ENCODE results near the gene PSTPIP1.

PSTPIP1 gene

DNA sequence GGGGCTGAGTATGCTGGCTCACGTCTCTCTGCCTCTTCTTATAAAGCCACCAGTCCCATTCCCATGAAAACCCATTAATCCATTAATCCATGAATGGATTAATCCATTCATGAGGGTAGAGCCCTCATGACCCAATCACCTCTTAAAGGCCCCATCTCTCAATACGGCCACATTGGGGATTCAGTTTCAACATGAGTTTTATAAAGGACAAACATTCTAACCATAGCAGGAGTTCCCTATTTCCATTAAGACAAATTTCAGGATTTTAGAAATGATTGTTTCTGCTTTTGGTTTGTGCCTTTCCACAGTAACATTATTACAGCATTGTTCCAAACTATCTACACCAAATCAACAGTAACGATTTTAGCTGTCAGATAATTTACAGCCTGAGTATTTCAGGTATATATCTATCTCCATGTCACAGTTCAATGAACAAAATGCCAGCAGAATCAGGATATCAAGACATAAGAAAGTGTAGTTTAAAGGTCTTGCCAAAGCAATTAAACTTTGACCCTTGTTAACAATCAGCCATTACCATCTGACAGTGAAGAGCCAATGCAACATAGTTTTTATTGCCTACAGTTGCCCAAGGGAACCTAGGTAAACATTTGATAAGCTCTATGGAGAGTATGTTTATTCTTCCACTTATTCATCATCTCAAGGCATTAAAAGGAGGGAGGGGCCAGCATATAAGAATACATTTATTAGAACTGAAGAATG lies 72.2 kb downstream of the PSTPIP1 start:
- no peaks in the 10 kb centered on the region for H3K9me3 ChIP-seq (ENCODE audit: insufficient read depth, low read length)
- peaks cover 2% of the 10 kb centered on the region for H3K27me3 ChIP-seq (ENCODE audit: insufficient read depth, insufficient read length)
- no peak overlapping the region for H3K4me3 ChIP-seq (ENCODE audit: insufficient read length, low read depth)
- no peak overlapping the region for H3K9ac ChIP-seq (ENCODE audit: insufficient read length, low read depth)
- DNase-seq (ENCODE audit: low read depth, low spot score), result no peak
- H3K36me3 ChIP-seq (ENCODE audit: insufficient read depth, insufficient read length, low read length), result peaks cover 19% of the 10 kb centered on the region
- no peaks in the 10 kb centered on the region for H3K4me1 ChIP-seq (ENCODE audit: insufficient read depth, insufficient read length)
- TF ChIP-seq SUZ12 (IDR thresholded peaks at IDR 0.05; ENCODE audit: extremely low read depth, insufficient read depth, insufficient read length), result no peak
- no peak for TF ChIP-seq YY1 (IDR thresholded peaks at IDR 0.05; ENCODE audit: insufficient read depth, insufficient read length)
- TF ChIP-seq ZNF274 (IDR thresholded peaks at IDR 0.05; ENCODE audit: low read depth, low read length), result no peak

DNA sequence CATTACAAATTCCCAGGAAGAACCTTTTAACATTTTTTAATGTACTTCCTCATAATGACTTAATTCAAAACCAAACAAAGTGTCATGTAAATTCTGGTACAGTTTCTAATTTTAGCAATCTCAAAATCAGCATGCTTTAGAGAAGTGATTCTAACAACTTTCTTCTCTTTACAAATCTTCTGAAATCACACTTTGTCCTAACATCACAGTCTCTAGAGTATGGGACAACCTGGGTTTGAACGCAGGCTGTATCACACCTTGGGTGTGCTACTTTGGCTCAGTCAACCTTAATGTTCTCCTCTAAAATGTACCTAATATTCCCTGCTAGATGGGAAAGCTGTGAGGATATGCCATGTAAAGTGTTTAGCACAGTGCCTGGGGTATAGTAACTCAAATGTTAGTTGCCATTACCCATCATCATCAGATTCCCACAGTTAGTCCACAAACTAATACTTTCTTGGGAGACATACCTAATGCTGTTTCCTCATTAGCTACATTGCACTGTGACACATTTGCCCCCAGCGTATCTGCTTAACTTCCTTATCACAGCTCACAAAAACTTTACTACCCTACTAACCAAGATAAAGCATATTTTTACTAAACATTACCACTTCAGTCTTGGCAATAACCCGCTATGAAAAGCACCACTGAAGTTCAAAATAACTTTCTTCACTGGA lies 72.9 kb downstream of the PSTPIP1 start:
- Histone ChIP-seq H3K4me3 (ENCODE audit: insufficient read length, low read depth) (no peak overlapping the region), H3K4me1 (ENCODE audit: insufficient read depth, insufficient read length) (no peaks in the 10 kb centered on the region), H3K27me3 (ENCODE audit: insufficient read depth, insufficient read length) (peaks cover 2% of the 10 kb centered on the region), H3K9ac (ENCODE audit: insufficient read length, low read depth) (no peak overlapping the region), H3K9me3 (ENCODE audit: insufficient read depth, low read length) (no peaks in the 10 kb centered on the region), H3K36me3 (ENCODE audit: insufficient read depth, insufficient read length, low read length) (peaks cover 19% of the 10 kb centered on the region)
- no peak for DNase-seq (ENCODE audit: low read depth, low spot score)
- no peak for TF ChIP-seq ZNF274 (IDR thresholded peaks at IDR 0.05; ENCODE audit: low read depth, low read length)
- TF ChIP-seq YY1 (IDR thresholded peaks at IDR 0.05; ENCODE audit: insufficient read depth, insufficient read length), result no peak
- TF ChIP-seq SUZ12 (IDR thresholded peaks at IDR 0.05; ENCODE audit: extremely low read depth, insufficient read depth, insufficient read length), result no peak

DNA sequence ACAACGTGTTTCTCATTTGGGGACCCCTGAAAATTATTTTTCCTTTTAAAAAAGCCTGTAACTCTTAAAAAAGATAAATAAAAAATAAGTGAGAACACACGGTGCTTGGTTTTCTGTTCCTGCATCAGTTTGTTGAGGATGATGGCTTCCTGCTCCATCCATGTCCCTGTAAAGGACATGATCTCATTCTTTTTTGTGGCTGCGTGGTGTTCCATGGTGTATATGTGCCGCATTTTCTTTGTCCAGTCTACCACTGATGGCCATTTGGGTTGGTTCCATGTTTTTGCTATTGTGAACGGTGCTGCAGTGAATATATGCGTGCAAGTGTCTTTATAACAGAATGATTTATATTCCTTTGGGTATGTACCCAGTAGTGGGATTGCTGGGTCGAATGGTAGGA lies 73.7 kb downstream of the PSTPIP1 start:
- no peaks in the 10 kb centered on the region for H3K9me3 ChIP-seq (ENCODE audit: insufficient read depth, low read length)
- DNase-seq (ENCODE audit: low read depth, low spot score), result no peak
- no peak for TF ChIP-seq SUZ12 (IDR thresholded peaks at IDR 0.05; ENCODE audit: extremely low read depth, insufficient read depth, insufficient read length)
- no peak for TF ChIP-seq YY1 (IDR thresholded peaks at IDR 0.05; ENCODE audit: insufficient read depth, insufficient read length)
- no peak for TF ChIP-seq ZNF274 (IDR thresholded peaks at IDR 0.05; ENCODE audit: low read depth, low read length)
- H3K4me1 ChIP-seq (ENCODE audit: insufficient read depth, insufficient read length), result no peaks in the 10 kb centered on the region
- peaks cover 19% of the 10 kb centered on the region for H3K36me3 ChIP-seq (ENCODE audit: insufficient read depth, insufficient read length, low read length)
- no peak overlapping the region for H3K9ac ChIP-seq (ENCODE audit: insufficient read length, low read depth)
- H3K27me3 ChIP-seq (ENCODE audit: insufficient read depth, insufficient read length), result peaks cover 2% of the 10 kb centered on the region
- H3K4me3 ChIP-seq (ENCODE audit: insufficient read length, low read depth), result no peak overlapping the region

DNA sequence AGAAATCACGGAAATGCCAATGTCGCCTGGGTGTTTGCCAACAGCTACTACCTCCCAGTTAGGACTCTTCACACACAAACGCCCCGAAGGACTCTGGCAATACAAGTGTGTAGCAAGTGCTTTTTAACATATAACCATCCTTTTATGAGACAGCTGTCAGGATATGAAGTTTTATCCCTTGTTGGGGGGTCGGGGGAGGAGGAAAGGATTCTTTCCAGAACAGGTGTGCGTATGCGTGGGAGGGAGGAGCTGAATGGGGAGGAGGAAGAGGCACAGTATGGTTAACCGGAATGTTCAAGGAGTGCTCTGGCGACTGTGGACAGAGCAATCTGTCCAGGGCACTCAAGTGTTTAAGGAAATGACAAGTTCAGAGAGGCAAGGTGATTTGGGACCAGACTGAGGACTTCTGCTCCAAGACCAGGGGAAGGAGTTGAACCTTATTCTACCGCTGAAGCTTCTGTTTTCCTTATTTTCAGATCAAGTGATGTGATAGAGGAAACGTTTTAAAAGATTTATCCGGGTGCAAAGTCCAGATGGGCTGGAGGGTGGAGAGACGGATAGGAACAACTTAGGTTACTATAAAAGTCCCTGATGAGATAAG lies 74.7 kb downstream of the PSTPIP1 start:
- TF ChIP-seq SUZ12 (IDR thresholded peaks at IDR 0.05; ENCODE audit: extremely low read depth, insufficient read depth, insufficient read length), result no peak
- Histone ChIP-seq H3K27me3 (ENCODE audit: insufficient read depth, insufficient read length) (peaks cover 2% of the 10 kb centered on the region), H3K9ac (ENCODE audit: insufficient read length, low read depth) (peak overlapping the region; percentile 45), H3K4me1 (ENCODE audit: insufficient read depth, insufficient read length) (no peaks in the 10 kb centered on the region), H3K4me3 (ENCODE audit: insufficient read length, low read depth) (peak overlapping the region; percentile 80), H3K9me3 (ENCODE audit: insufficient read depth, low read length) (no peaks in the 10 kb centered on the region), H3K36me3 (ENCODE audit: insufficient read depth, insufficient read length, low read length) (peaks cover 19% of the 10 kb centered on the region)
- DNase-seq (ENCODE audit: low read depth, low spot score), result no peak

DNA sequence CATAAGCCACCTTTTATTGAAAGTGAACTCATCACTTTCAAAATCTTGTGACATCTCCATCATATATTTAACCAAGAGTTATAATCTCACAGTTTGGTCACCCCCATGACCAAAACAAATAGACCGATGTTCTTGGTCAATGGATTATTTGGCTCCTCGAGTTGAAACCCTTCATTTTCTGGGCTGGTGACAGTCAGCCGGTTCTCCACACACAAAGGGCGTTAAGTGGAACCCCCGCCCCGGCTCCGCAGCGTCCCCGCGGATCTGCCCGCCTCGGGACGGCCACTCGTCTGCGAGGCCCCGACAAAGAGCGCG lies 75.2 kb downstream of the PSTPIP1 start:
- Histone ChIP-seq H3K4me3 (ENCODE audit: insufficient read length, low read depth) (peak overlapping the region; percentile 80), H3K27me3 (ENCODE audit: insufficient read depth, insufficient read length) (peaks cover 2% of the 10 kb centered on the region), H3K9me3 (ENCODE audit: insufficient read depth, low read length) (no peaks in the 10 kb centered on the region), H3K4me1 (ENCODE audit: insufficient read depth, insufficient read length) (no peaks in the 10 kb centered on the region), H3K9ac (ENCODE audit: insufficient read length, low read depth) (peak overlapping the region; percentile 94), H3K36me3 (ENCODE audit: insufficient read depth, insufficient read length, low read length) (peaks cover 19% of the 10 kb centered on the region)
- no peak for DNase-seq (ENCODE audit: low read depth, low spot score)
- TF ChIP-seq YY1 (IDR thresholded peaks at IDR 0.05; ENCODE audit: insufficient read depth, insufficient read length), result no peak
- TF ChIP-seq ZNF274 (IDR thresholded peaks at IDR 0.05; ENCODE audit: low read depth, low read length), result no peak
- TF ChIP-seq SUZ12 (IDR thresholded peaks at IDR 0.05; ENCODE audit: extremely low read depth, insufficient read depth, insufficient read length), result no peak

DNA sequence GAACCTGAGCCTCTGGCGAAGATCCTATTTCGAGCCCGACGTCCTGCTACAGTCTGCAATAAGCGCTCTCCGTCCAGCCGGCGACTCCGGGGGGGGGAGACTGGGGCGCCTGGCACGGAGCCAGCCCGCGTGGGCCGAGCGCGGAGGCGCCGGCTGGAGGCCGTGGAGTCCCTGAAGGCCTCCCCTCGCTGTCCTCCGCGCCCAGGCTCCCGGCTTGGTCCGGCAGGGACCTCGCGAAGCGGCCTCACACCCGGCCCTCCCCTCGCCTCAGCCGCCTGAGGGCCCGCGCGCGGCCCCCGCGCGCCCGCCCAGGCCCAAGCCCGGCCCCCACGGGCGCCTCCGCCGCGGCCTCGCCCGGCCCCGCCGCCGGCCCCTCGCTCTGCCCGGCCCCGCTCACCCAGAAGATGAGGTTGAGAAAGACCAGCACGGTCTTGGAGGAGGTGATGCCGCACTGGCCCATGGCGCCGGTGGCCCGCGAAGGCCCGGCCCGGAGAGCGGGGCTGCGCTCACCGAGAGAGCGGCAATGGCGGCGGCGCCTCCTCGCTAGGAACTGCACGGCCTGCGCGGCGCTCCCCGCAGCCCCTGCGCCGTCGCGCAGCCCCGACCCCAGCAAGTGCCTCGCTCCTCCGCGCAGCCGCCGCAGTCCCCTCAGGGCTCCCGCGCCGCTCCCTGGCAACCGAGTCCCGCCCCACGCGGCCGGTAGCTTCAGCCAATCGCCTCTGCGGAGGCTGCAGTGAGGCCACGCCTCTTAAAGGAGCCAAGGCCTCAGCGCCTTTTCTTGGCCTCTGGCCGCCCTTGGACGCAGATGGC lies 75.8 kb downstream of the PSTPIP1 start, which contains the start of gene TSPAN3:
Gene TSPAN3, minus strand, starts transcription at position 615 of the 810 bp plus-strand sequence. Its CDS starts 155 bp downstream, at position 460.
- Histone ChIP-seq H3K27me3 (ENCODE audit: insufficient read depth, insufficient read length) (peaks cover 2% of the 10 kb centered on the region), H3K9ac (ENCODE audit: insufficient read length, low read depth) (peak within 1 kb of the TSS; percentile 94), H3K36me3 (ENCODE audit: insufficient read depth, insufficient read length, low read length) (peaks cover 19% of the 10 kb centered on the region), H3K4me3 (ENCODE audit: insufficient read length, low read depth) (peak within 1 kb of the TSS; percentile 80), H3K4me1 (ENCODE audit: insufficient read depth, insufficient read length) (no peaks in the 10 kb centered on the region), H3K9me3 (ENCODE audit: insufficient read depth, low read length) (no peaks in the 10 kb centered on the region)
- peak; percentile 91 for DNase-seq (ENCODE audit: low read depth, low spot score)
- peak; percentile 16 for TF ChIP-seq YY1 (IDR thresholded peaks at IDR 0.05; ENCODE audit: insufficient read depth, insufficient read length)
- TF ChIP-seq ZNF274 (IDR thresholded peaks at IDR 0.05; ENCODE audit: low read depth, low read length), result no peak
- TF ChIP-seq SUZ12 (IDR thresholded peaks at IDR 0.05; ENCODE audit: extremely low read depth, insufficient read depth, insufficient read length), result no peak

Measured in NT2/D1 (cell line).